Peyer's patch (tissue), 4 donors: ENCODE measurements around the gene TAF1B.

Experiments used
- POLR2A ChIP-seq, 2 donors: fragments of 450-650 bp; IDR thresholded peaks; one replicate each; pipeline ENCODE4 v1.5.1; 2017; ENCODE audit warnings: antibody characterized with exemption in 2 of 2, mild to moderate bottlenecking in 2 of 2, moderate library complexity in 2 of 2
- TF ChIP-seq, protein P1 (sequence below), 6 experiments: fragments of 450-650 bp in 4 of 6; fragments of 200-600 bp in 2 of 6; sonication (generic) in 1 of 6; IDR thresholded peaks; one replicate each; pipeline ENCODE4 v1.5.1; 2017 to 2019; ENCODE audit warnings: antibody characterized with exemption in 6 of 6, mild to moderate bottlenecking in 3 of 6, moderate library complexity in 1 of 6

DNA sequence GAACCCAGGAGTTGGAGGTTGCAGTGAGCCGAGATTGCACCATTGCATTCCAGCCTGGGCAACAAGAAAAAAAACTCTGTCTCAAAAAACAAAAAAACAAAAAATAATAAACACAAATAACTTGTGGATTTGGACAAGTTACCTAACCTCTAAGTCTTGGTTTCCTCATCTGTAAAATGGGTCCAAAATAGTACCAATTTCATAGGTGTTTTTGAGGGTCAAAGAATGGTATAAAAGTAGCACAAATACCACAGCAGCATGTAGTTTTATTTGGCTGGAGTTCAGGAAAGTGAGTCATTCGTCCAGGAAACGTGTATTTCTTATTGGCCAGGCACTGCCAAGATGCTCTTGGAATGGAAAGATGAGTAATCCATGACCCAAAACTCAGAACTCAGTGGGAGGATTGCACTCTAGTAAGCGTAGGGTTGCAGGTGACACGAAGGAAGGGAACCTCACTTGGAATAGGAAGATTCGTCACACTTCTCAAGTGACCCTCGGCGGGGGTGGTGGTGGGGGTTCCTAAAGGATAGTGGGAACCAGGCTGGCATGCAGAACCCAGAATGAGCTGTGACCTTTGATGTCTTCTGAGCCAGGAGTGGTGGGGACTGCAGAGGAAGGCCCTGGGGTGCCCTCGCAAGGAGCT, 132.7 kb downstream of the TAF1B start:
- TF ChIP-seq, protein P1, sequence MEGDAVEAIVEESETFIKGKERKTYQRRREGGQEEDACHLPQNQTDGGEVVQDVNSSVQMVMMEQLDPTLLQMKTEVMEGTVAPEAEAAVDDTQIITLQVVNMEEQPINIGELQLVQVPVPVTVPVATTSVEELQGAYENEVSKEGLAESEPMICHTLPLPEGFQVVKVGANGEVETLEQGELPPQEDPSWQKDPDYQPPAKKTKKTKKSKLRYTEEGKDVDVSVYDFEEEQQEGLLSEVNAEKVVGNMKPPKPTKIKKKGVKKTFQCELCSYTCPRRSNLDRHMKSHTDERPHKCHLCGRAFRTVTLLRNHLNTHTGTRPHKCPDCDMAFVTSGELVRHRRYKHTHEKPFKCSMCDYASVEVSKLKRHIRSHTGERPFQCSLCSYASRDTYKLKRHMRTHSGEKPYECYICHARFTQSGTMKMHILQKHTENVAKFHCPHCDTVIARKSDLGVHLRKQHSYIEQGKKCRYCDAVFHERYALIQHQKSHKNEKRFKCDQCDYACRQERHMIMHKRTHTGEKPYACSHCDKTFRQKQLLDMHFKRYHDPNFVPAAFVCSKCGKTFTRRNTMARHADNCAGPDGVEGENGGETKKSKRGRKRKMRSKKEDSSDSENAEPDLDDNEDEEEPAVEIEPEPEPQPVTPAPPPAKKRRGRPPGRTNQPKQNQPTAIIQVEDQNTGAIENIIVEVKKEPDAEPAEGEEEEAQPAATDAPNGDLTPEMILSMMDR (IDR thresholded peaks at IDR 0.05), result no peak
- no peak for TF ChIP-seq POLR2A (IDR thresholded peaks at IDR 0.05)
